ENCODE measurements around the gene TNIK. TPM values are rescaled to one million over a fixed set of nuclear protein-coding genes. Genes with fewer than 3 reads are reported as not detected.
A peak's percentile ranks its signal among the peaks of the same experiment; 100 is the strongest.

The TNIK gene
- total RNA-seq, 1 donor from 2014 or later = 1.1 TPM

- FAIRE-seq = no peak
Observed at GRCh38 chr3:171379281-171379680, 80.9 kb downstream of the TNIK start.

DNA sequence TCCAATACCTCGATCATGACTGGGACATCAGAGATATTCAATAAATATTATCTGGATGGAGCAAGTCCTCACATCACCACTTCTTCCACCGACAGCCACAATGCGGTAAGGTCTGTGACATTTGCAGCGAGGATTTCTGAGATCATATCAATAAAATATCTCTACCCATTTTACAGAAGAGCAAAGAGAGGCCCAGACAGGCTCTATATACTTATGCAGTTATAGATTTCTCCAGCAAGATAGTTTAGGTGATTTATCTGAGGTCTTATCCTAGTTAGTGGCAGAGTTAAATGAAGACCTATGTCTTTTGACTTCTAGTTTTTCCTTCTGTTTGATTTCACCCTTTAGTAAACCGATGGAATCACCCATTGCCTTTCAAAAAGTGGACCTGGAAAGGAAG, 81.6 kb downstream of the TNIK start:
- no peak for TF ChIP-seq CTCF (IDR thresholded peaks at IDR 0.05; ENCODE audit: insufficient read depth, low read length, severe bottlenecking)
- H3K4me3 ChIP-seq (ENCODE audit: low read depth, low read length) = no peak overlapping the region
- H3K27me3 ChIP-seq (ENCODE audit: control insufficient read depth, insufficient read depth, low read length) = no peaks in the 10 kb centered on the region
- DNase-seq (ENCODE audit: low read depth) = no peak
- no peaks in the 10 kb centered on the region for H3K36me3 ChIP-seq (ENCODE audit: control insufficient read depth, insufficient read depth, low read length)
- FAIRE-seq = no peak

More at GRCh38 chr3:171379281-171379680, 80.9 kb downstream of the TNIK start:
- DNase-seq (ENCODE audit: low read depth) = no peak
- TF ChIP-seq CTCF (IDR thresholded peaks at IDR 0.05; ENCODE audit: insufficient read depth, low read length, severe bottlenecking) = no peak
- Histone ChIP-seq H3K4me3 (ENCODE audit: low read depth, low read length) (no peak overlapping the region), H3K27me3 (ENCODE audit: control insufficient read depth, insufficient read depth, low read length) (no peaks in the 10 kb centered on the region), H3K36me3 (ENCODE audit: control insufficient read depth, insufficient read depth, low read length) (no peaks in the 10 kb centered on the region)

GRCh38 chr3:171377859-171378258, 82.3 kb downstream of the TNIK start:
- Histone ChIP-seq H3K27me3 (ENCODE audit: control insufficient read depth, insufficient read depth, low read length) (no peaks in the 10 kb centered on the region), H3K4me3 (ENCODE audit: low read depth, low read length) (no peak overlapping the region), H3K36me3 (ENCODE audit: control insufficient read depth, insufficient read depth, low read length) (no peaks in the 10 kb centered on the region)
- DNase-seq (ENCODE audit: low read depth) = no peak
- no peak for FAIRE-seq
- no peak for TF ChIP-seq CTCF (IDR thresholded peaks at IDR 0.05; ENCODE audit: insufficient read depth, low read length, severe bottlenecking)

GRCh38 chr3:171376596-171376947, 83.6 kb downstream of the TNIK start:
- Histone ChIP-seq H3K27me3 (ENCODE audit: control insufficient read depth, insufficient read depth, low read length) (no peaks in the 10 kb centered on the region), H3K36me3 (ENCODE audit: control insufficient read depth, insufficient read depth, low read length) (no peaks in the 10 kb centered on the region), H3K4me3 (ENCODE audit: low read depth, low read length) (no peak overlapping the region)
- DNase-seq (ENCODE audit: low read depth) (no peak), FAIRE-seq (no peak)
- no peak for TF ChIP-seq CTCF (IDR thresholded peaks at IDR 0.05; ENCODE audit: insufficient read depth, low read length, severe bottlenecking)

DNA sequence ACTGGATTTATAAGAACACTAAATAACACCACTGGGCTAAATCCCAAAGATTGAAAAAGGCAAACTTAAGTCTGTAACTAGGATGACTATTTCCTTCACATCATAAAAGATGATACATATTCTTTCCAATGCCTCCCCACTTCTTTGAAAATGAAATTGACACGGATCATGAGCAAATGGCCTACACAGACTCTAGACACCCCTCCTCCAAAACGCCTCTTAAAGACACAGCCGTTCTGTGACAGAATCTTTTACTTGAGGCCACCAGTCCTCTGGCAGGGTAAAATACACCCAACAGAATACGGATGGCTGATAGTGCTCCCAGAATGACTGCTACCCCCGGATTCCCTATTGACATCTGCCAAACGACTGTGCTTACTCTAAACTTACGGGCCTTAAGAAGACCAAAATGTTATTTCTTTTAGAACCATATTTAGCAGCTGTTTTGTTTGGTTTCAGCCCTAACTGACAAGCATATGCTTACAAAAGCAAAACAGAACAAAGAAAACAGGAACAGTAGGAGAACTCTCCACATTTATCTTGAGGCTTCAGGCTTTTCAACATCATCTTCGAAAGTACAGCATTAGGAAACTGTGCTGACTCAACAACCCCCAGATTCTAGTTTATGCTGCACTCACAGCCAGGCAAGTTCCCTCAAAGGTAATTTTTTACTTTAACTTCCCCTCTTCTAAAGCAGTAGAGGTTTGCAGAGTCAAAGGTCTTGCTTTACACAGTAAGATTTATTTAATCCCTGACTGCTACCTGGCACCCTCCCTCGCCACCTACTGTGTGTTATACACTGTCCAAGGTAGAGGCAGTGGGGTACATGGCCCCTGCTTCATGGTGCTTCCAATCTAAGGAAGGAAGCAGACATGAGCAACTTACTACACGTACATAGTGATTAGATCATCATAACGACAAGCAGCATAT, 84.3 kb downstream of the TNIK start:
- TF ChIP-seq CTCF (IDR thresholded peaks at IDR 0.05; ENCODE audit: insufficient read depth, low read length, severe bottlenecking) = no peak
- Histone ChIP-seq H3K4me3 (ENCODE audit: low read depth, low read length) (no peak overlapping the region), H3K27me3 (ENCODE audit: control insufficient read depth, insufficient read depth, low read length) (no peaks in the 10 kb centered on the region), H3K36me3 (ENCODE audit: control insufficient read depth, insufficient read depth, low read length) (no peaks in the 10 kb centered on the region)
- DNase-seq (ENCODE audit: low read depth) (peak; percentile 54), FAIRE-seq (no peak)
